HG03469 (cell line): ENCODE data around the gene ARHGAP31.

ENCODE experiments used
- ATAC-seq: cut with Tn5 transposase; IDR thresholded peaks from one replicate; pipeline ENCODE4 v1.9.1; 2021; ENCODE audit warnings: mild to moderate bottlenecking, moderate library complexity, moderate number of reproducible peaks; ENCODE audit not compliant: unreplicated experiment

The ARHGAP31 gene

DNA sequence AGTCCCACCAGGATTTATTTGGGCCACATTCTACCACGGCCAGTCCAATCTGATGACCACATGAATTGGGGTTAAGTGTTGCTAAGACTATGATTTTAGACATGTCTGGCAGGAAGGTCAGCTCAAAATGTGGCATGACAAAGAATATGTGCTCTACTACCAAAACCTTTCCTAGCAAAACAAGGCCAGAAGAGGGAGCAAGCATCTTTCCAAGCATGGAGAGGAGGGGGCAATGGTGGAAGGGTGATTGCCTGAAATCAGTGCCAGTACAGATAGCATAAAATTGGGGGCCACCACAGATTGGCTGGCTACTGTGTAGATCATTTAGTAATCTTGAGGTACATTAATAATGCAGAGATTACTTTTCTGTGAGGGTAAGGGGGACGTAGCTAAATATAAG, 126.0 kb downstream of the ARHGAP31 start:
- no peak for ATAC-seq

- no peak for ATAC-seq
Measured at GRCh38 chr3:119427669-119428068, 133.5 kb downstream of the ARHGAP31 start.

GRCh38 chr3:119428538-119428937, 134.4 kb downstream of the ARHGAP31 start:
- ATAC-seq = no peak

- no peak for ATAC-seq
Measured at GRCh38 chr3:119433613-119434325, 139.6 kb downstream of the ARHGAP31 start.

DNA sequence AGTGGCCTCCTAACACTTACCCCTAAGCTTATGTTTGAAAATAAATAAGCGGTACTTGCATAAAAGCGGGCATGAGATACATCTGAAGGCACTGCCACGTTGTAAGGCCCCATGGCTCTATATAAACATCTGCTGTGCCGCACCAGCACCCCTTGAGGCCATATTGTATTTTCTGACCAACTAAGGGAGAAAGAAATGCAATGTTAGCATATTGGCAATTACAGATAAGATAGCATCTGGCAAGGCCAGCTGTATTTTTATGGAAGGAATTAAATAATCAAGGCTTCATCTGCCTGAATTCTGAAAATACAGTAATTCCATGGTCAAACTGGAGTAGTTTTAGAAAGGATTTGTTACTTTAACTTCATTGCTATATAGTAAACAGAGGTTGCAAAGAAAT, 140.5 kb downstream of the ARHGAP31 start:
- no peak for ATAC-seq

GRCh38 chr3:119436977-119437376, 142.8 kb downstream of the ARHGAP31 start:
- ATAC-seq = no peak

DNA sequence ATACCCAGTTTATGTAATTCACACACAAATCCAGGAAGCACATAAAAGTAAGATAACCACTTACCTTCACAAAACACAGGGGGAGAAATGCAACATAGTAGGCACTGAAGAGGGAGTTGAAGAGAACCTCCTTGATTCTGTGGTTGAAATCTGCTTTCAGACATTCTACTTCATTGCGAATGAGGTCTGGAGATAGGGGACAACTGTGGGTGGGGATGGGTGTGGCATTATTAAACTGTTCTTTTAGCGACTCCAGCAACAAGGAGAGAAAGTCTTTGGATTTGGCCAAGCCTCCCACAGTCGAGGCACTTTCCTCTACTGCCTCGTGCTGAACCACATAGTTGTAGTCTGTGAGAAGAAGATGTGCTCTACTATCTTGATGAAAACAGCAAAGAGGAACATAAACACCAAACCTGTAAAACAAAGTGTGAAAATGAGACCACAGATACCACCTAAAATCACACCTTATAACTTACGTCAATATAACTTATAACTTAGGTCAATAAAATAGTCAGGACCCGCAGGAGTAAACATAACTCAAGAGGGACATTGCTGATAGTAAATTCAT, 143.6 kb downstream of the ARHGAP31 start:
- no peak for ATAC-seq

DNA sequence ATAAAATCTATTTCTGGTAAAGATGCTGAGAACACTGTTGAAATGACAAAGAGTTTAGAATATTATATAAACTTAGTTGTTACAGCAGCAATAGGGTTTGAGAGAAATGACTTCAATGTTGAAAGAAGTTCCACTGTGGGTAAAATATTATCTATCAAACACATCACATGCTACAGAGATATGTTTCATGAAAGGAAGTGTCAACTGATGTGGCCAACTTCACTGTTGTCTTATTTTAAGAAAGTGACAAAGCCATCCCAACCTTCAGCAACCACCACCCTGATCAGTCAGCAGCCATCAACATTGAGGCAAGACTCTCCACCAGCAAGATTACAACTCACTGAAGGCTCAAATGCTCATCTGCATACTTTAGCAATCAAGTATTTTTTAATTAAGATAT, 149.0 kb downstream of the ARHGAP31 start:
- no peak for ATAC-seq

- ATAC-seq = no peak
Measured at GRCh38 chr3:119444590-119444989, 150.4 kb downstream of the ARHGAP31 start.

GRCh38 chr3:119453822-119454221, 159.6 kb downstream of the ARHGAP31 start:
- no peak for ATAC-seq

- ATAC-seq = no peak
Measured at GRCh38 chr3:119456469-119456868, 162.3 kb downstream of the ARHGAP31 start.

- no peak for ATAC-seq
Measured at GRCh38 chr3:119457246-119457645, 163.1 kb downstream of the ARHGAP31 start.

GRCh38 chr3:119463171-119464169, 169.3 kb downstream of the ARHGAP31 start, which contains the start of gene TMEM39A:
TSS of gene TMEM39A (minus strand) at chr3:119463615. CDS start at chr3:119462074, 1,541 bp downstream.
- ATAC-seq = peak; percentile 91

DNA sequence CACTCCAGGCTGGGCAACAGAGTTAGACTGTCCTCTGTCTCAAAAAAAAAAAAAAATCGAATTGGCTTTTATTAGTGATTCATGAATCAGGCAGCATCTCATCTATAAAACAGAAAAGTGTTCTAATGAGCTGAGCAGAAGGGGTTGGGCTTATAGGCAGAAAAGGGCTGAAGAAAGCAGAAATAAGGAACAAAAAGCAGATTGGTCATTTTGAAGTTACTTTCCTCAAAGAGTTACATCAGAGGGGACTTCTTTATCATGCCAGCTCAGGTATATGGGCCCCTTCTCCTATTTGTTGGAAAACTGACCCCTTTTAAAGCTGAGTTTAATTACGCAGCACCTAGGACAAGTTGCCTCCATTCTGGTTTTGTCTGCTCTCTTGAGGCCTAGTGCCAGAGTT, 173.9 kb downstream of the ARHGAP31 start:
- ATAC-seq = no peak

- ATAC-seq = no peak
Measured at GRCh38 chr3:119469418-119470189, 175.4 kb downstream of the ARHGAP31 start.
